ENCODE results near the gene IQSEC3. TPM values are rescaled to one million over a fixed set of nuclear protein-coding genes. Genes with fewer than 3 reads are reported as not detected.

Gene IQSEC3
- total and polyA plus RNA-seq, 7 experiments from 2014 or later: 0.36 to 5.5 (median 1.7) TPM; not detected in 1

DNA sequence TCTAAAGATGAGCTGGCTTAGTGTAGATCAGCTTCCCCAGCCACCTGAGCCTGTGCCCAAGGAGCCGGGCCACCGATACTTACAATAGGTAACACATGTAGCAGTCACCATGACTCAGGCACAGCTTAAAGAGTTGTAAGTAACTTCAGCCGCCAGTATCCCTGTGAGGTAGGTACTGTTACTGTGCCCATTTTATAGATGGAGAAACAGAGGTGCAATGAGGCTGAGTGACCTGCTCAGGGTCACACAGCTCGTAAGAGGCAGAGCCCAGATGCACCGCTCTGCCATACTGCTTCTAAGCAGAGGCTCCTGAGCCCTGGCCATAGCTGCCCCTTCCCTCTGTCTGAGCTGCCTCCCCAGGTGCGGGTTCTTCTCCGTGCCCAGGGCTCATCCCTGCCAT lies 58.5 kb downstream of the IQSEC3 start:
- no peaks in the 10 kb centered on the region for H3K4me1 Mint-ChIP-seq
- peaks cover 0 to 19% (median 9%) of the 10 kb centered on the region in 5 donors for H3K27me3 Mint-ChIP-seq
- H3K4me3 ChIP-seq (ENCODE audit: low read length): no peak overlapping the region
- DNase-seq (no peak), ATAC-seq (no peak)
- H3K4me3 Mint-ChIP-seq: no peak overlapping the region
- no peak overlapping the region for H3K27ac Mint-ChIP-seq
- no peaks in the 10 kb centered on the region for H3K27me3 ChIP-seq (ENCODE audit: control insufficient read depth in 2 of 2, insufficient read depth in 2 of 2, low read length in 2 of 2)
- intact Hi-C loops (cut with micrococcal nuclease): no loop called here
- ChIA-PET CTCF (no interaction called here), POLR2A (no interaction called here)
- no peaks in the 10 kb centered on the region for H3K36me3 ChIP-seq (ENCODE audit: control insufficient read depth in 2 of 3, insufficient read depth in 3 of 3, low read length in 3 of 3)
- no peaks in the 10 kb centered on the region for H3K4me1 ChIP-seq (ENCODE audit: control insufficient read depth in 2 of 2, insufficient read depth in 2 of 2, low read length in 2 of 2)
- no peak overlapping the region for H3K27ac ChIP-seq (ENCODE audit: low read depth, low read length)
- no peaks in the 10 kb centered on the region for H3K36me3 Mint-ChIP-seq
- no peaks in the 10 kb centered on the region for H3K9me3 Mint-ChIP-seq
- no peaks in the 10 kb centered on the region for H3K9me3 ChIP-seq (ENCODE audit: control insufficient read depth in 2 of 3, low read length in 3 of 3)

DNA sequence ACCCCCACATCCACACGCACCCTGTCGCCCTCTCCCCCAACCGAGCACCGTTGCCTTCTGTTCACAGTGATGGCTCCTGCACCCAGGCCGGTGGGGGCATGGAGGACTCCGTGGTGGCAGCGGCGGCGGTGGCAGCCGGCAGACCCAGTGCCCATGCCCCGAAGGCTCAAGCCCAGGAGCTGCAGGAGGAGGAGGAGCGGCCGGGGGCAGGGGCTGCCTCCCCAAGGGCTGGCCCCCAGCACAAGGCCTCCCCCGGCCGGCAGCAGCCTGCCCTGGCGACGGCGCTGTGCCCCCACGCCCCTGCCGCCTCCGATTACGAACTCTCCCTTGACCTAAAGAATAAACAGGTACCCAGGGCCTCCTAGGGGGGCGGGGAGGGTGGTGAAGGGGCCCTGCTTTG lies 59.0 kb downstream of the IQSEC3 start:
- no peak overlapping the region for H3K4me3 Mint-ChIP-seq
- H3K4me3 ChIP-seq (ENCODE audit: low read length): no peak overlapping the region
- H3K27me3 Mint-ChIP-seq: peaks cover 0 to 17% (median 6%) of the 10 kb centered on the region in 5 donors
- no peaks in the 10 kb centered on the region for H3K36me3 ChIP-seq (ENCODE audit: control insufficient read depth in 2 of 3, insufficient read depth in 3 of 3, low read length in 3 of 3)
- no peaks in the 10 kb centered on the region for H3K9me3 Mint-ChIP-seq
- DNase-seq (no peak), ATAC-seq (no peak)
- no peaks in the 10 kb centered on the region for H3K36me3 Mint-ChIP-seq
- H3K9me3 ChIP-seq (ENCODE audit: control insufficient read depth in 2 of 3, low read length in 3 of 3): no peaks in the 10 kb centered on the region
- intact Hi-C loops (cut with micrococcal nuclease): no loop called here
- H3K27me3 ChIP-seq (ENCODE audit: control insufficient read depth in 2 of 2, insufficient read depth in 2 of 2, low read length in 2 of 2): no peaks in the 10 kb centered on the region
- H3K4me1 Mint-ChIP-seq: no peaks in the 10 kb centered on the region
- CTCF ChIA-PET: no interaction called here
- H3K4me1 ChIP-seq (ENCODE audit: control insufficient read depth in 2 of 2, insufficient read depth in 2 of 2, low read length in 2 of 2): no peaks in the 10 kb centered on the region
- POLR2A ChIA-PET: no interaction called here
- H3K27ac ChIP-seq (ENCODE audit: low read depth, low read length): no peak overlapping the region
- H3K27ac Mint-ChIP-seq: no peak overlapping the region

DNA sequence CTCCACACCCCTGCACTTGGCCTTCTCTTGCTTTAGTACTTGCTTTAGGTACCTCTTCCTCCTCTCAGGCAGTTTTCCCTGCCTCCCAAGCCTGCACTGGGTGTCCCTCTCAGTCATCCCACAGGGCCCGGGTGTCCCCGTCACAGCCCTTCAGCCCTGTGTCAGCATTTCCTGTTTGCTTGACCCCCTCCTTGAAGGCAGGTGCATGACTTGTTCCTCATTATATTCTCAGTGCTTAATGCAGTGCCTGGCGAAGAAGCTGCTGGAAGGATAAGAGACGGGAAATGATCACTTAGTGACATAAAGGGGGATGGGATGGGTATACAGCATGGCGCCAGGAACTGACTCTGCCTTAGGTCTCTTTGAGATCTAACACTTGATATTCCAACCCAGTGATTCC lies 61.5 kb downstream of the IQSEC3 start:
- Mint-ChIP-seq H3K4me1 (peaks cover 0 to 1% (median 0%) of the 10 kb centered on the region in 7 donors), H3K36me3 (no peaks in the 10 kb centered on the region), H3K27me3 (peaks cover 0 to 24% (median 13%) of the 10 kb centered on the region in 5 donors), H3K4me3 (no peak overlapping the region), H3K9me3 (no peaks in the 10 kb centered on the region), H3K27ac (no peak overlapping the region)
- H3K27ac ChIP-seq (ENCODE audit: low read depth, low read length): no peak overlapping the region
- DNase-seq (no peak), ATAC-seq (peak; percentile 16)
- ChIA-PET CTCF (no interaction called here), POLR2A (no interaction called here)
- no peaks in the 10 kb centered on the region for H3K4me1 ChIP-seq (ENCODE audit: control insufficient read depth in 2 of 2, insufficient read depth in 2 of 2, low read length in 2 of 2)
- no peaks in the 10 kb centered on the region for H3K27me3 ChIP-seq (ENCODE audit: control insufficient read depth in 2 of 2, insufficient read depth in 2 of 2, low read length in 2 of 2)
- no peak overlapping the region for H3K4me3 ChIP-seq (ENCODE audit: low read length)
- H3K9me3 ChIP-seq (ENCODE audit: control insufficient read depth in 2 of 3, low read length in 3 of 3): no peaks in the 10 kb centered on the region
- intact Hi-C loops (cut with micrococcal nuclease): no loop called here
- H3K36me3 ChIP-seq (ENCODE audit: control insufficient read depth in 2 of 3, insufficient read depth in 3 of 3, low read length in 3 of 3): no peaks in the 10 kb centered on the region

DNA sequence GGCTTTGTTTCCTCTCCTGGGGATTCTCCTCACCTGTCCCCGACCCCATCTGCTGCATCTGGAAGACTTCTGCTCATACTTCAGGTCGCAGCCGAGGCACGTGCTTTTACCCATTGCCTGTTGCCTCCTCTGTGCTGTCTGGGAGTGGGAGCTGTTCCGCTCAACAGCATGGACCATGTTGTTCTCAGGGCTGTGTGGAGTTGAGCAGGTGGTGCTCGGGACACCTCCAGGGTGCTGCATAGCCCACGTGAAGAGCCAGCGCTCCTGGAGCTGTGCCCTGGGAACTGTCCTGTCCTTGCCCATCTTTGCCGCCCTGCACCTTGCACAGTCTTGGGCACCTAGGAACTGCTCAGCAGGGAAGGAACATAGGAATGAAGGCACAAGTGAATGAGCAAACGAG lies 62.4 kb downstream of the IQSEC3 start:
- DNase-seq: no peak

DNA sequence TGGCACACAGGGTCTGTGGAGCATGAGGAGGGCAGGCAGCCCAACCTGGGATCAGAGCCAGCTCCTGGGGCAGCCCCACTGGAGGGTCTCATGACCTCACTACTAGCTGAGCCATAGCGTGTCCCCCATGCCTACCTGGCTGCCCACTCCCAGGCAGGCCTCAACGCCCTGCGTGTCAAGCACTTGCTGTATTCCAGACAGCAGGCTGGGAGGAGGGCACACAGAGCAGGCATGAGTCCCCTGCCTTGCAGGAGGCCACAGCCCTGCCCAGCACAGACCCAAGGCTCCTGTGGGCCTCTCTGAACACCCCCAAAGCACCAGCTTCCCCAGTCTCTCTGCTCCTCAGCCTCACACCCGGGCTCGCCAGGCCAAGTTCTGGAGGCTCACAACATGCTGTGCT lies 64.0 kb downstream of the IQSEC3 start:
- DNase-seq (no peak), ATAC-seq (no peak)
- no peaks in the 10 kb centered on the region for H3K4me1 ChIP-seq (ENCODE audit: control insufficient read depth in 2 of 2, insufficient read depth in 2 of 2, low read length in 2 of 2)
- H3K4me3 Mint-ChIP-seq: no peak overlapping the region
- H3K4me1 Mint-ChIP-seq: peaks cover 0 to 1% (median 0%) of the 10 kb centered on the region in 7 donors
- ChIA-PET CTCF (no interaction called here), POLR2A (no interaction called here)
- H3K27ac Mint-ChIP-seq: no peak overlapping the region
- intact Hi-C loops (cut with micrococcal nuclease): no loop called here
- H3K27ac ChIP-seq (ENCODE audit: low read depth, low read length): no peak overlapping the region
- H3K27me3 Mint-ChIP-seq: peaks cover 0 to 27% (median 14%) of the 10 kb centered on the region in 5 donors
- no peaks in the 10 kb centered on the region for H3K9me3 Mint-ChIP-seq
- H3K9me3 ChIP-seq (ENCODE audit: control insufficient read depth in 2 of 3, low read length in 3 of 3): no peaks in the 10 kb centered on the region
- no peak overlapping the region for H3K4me3 ChIP-seq (ENCODE audit: low read length)
- H3K36me3 Mint-ChIP-seq: no peaks in the 10 kb centered on the region
- H3K27me3 ChIP-seq (ENCODE audit: control insufficient read depth in 2 of 2, insufficient read depth in 2 of 2, low read length in 2 of 2): no peaks in the 10 kb centered on the region
- H3K36me3 ChIP-seq (ENCODE audit: control insufficient read depth in 2 of 3, insufficient read depth in 3 of 3, low read length in 3 of 3): no peaks in the 10 kb centered on the region

More for the DNA sequence above, 62.4 kb downstream of the IQSEC3 start:
- CTCF ChIA-PET: no interaction called here
- POLR2A ChIA-PET: no interaction called here
- ATAC-seq: no peak
- H3K9me3 Mint-ChIP-seq: no peaks in the 10 kb centered on the region
- intact Hi-C loops (cut with micrococcal nuclease): no loop called here
- H3K9me3 ChIP-seq (ENCODE audit: control insufficient read depth in 2 of 3, low read length in 3 of 3): no peaks in the 10 kb centered on the region
- H3K27ac Mint-ChIP-seq: no peak overlapping the region
- H3K27me3 Mint-ChIP-seq: peaks cover 0 to 27% (median 13%) of the 10 kb centered on the region in 5 donors
- no peak overlapping the region for H3K4me3 Mint-ChIP-seq
- no peak overlapping the region for H3K27ac ChIP-seq (ENCODE audit: low read depth, low read length)
- H3K4me3 ChIP-seq (ENCODE audit: low read length): no peak overlapping the region
- H3K36me3 Mint-ChIP-seq: no peaks in the 10 kb centered on the region
- no peaks in the 10 kb centered on the region for H3K4me1 ChIP-seq (ENCODE audit: control insufficient read depth in 2 of 2, insufficient read depth in 2 of 2, low read length in 2 of 2)
- H3K27me3 ChIP-seq (ENCODE audit: control insufficient read depth in 2 of 2, insufficient read depth in 2 of 2, low read length in 2 of 2): no peaks in the 10 kb centered on the region
- peaks cover 0 to 1% (median 0%) of the 10 kb centered on the region in 7 donors for H3K4me1 Mint-ChIP-seq
- H3K36me3 ChIP-seq (ENCODE audit: control insufficient read depth in 2 of 3, insufficient read depth in 3 of 3, low read length in 3 of 3): no peaks in the 10 kb centered on the region

DNA sequence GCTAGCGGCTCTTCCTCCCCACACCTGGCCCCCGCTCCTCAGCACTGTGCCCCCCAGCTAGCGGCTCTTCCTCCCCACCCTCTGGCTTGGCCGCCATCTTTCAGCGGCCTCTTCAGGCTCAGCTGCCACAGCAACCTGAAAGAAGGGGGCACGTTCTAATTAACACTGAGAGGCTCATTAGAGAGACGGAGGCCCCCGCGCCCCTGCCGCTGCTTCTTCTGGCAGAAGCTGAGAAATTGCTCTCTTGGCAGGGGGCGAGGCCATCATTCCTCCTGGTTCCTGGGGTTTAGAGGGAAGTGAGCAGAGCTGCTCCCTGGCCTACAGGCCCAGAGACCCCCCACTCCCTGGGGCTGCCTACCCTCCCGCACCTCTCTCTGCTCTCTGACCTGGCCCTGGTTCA lies 64.4 kb downstream of the IQSEC3 start:
- POLR2A ChIA-PET: no interaction called here
- Histone ChIP-seq H3K27me3 (ENCODE audit: control insufficient read depth in 2 of 2, insufficient read depth in 2 of 2, low read length in 2 of 2) (no peaks in the 10 kb centered on the region), H3K9me3 (ENCODE audit: control insufficient read depth in 2 of 3, low read length in 3 of 3) (no peaks in the 10 kb centered on the region), H3K36me3 (ENCODE audit: control insufficient read depth in 2 of 3, insufficient read depth in 3 of 3, low read length in 3 of 3) (no peaks in the 10 kb centered on the region), H3K27ac (ENCODE audit: low read depth, low read length) (no peak overlapping the region), H3K4me3 (ENCODE audit: low read length) (no peak overlapping the region), H3K4me1 (ENCODE audit: control insufficient read depth in 2 of 2, insufficient read depth in 2 of 2, low read length in 2 of 2) (no peaks in the 10 kb centered on the region)
- peaks cover 0 to 27% (median 19%) of the 10 kb centered on the region in 5 donors for H3K27me3 Mint-ChIP-seq
- no peaks in the 10 kb centered on the region for H3K9me3 Mint-ChIP-seq
- H3K4me3 Mint-ChIP-seq: no peak overlapping the region
- no peak for DNase-seq
- intact Hi-C loops (cut with micrococcal nuclease): no loop called here
- H3K27ac Mint-ChIP-seq: no peak overlapping the region
- no peaks in the 10 kb centered on the region for H3K36me3 Mint-ChIP-seq
- CTCF ChIA-PET: no interaction called here
- H3K4me1 Mint-ChIP-seq: peaks cover 0 to 1% (median 0%) of the 10 kb centered on the region in 7 donors
- ATAC-seq: no peak

DNA sequence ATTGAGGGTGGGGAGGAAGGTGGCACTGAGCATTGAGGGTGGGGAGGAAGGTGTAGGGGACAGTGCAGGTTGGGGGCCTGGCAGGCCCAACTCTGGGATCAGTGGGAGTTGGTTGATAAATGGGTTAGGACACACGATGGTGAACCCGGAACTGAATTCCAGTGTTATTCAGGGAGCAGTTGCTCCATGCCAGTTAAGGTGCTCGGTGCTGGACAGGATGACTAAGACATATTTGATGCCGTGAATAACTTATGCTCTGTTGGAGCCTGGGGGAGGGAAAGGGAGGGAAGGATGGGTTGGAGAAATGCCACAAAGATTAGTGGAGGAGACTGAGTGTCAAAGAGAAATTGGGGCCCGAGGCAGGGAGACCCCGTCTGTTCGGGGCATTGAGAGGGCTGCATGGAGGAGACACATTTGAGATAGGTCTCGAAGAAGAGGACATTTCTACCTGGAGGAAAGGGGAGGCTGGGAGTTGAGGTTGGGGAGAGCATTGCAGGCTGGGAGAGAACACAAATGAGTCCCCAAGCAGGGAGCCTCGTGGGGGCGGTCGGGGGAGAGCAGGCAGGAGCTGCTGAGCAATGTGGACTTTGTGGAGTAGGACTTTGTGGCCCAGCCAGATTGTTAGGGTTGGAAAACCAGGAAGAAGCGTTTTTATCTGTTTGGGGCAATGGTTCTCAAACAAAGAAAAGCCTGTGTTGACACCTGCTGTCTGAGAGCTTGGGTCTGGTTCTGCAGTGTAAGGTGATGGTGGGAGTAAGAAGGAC lies 65.3 kb downstream of the IQSEC3 start:
- Mint-ChIP-seq H3K27ac (no peak overlapping the region), H3K9me3 (no peaks in the 10 kb centered on the region), H3K4me3 (no peak overlapping the region), H3K27me3 (peaks cover 0 to 30% (median 20%) of the 10 kb centered on the region in 5 donors), H3K36me3 (no peaks in the 10 kb centered on the region), H3K4me1 (peaks cover 0 to 1% (median 0%) of the 10 kb centered on the region in 7 donors)
- intact Hi-C loops (cut with micrococcal nuclease): no loop called here
- ATAC-seq (no peak), DNase-seq (no peak)
- no peaks in the 10 kb centered on the region for H3K9me3 ChIP-seq (ENCODE audit: control insufficient read depth in 2 of 3, low read length in 3 of 3)
- H3K4me1 ChIP-seq (ENCODE audit: control insufficient read depth in 2 of 2, insufficient read depth in 2 of 2, low read length in 2 of 2): no peaks in the 10 kb centered on the region
- POLR2A ChIA-PET: no interaction called here
- no peaks in the 10 kb centered on the region for H3K36me3 ChIP-seq (ENCODE audit: control insufficient read depth in 2 of 3, insufficient read depth in 3 of 3, low read length in 3 of 3)
- no peaks in the 10 kb centered on the region for H3K27me3 ChIP-seq (ENCODE audit: control insufficient read depth in 2 of 2, insufficient read depth in 2 of 2, low read length in 2 of 2)
- H3K4me3 ChIP-seq (ENCODE audit: low read length): no peak overlapping the region
- CTCF ChIA-PET: no interaction called here
- no peak overlapping the region for H3K27ac ChIP-seq (ENCODE audit: low read depth, low read length)

Data from naive thymus-derived CD4-positive, alpha-beta T cell (primary cell).